Endodermal cell (in vitro differentiated cells): ENCODE results near the gene FAM193A. TPM values are rescaled to one million over a fixed set of nuclear protein-coding genes. Genes with fewer than 3 reads are reported as not detected.
"Not testable (repeated sequence)": the region's sequence is repeated elsewhere in the genome, so short reads cannot be mapped to it uniquely, and the experiment has no call there.

Experiments used
- DNase-seq: peaks from one replicate; pipeline ENCODE4 v3.0.0-alpha.2; 2017
- H3K27ac ChIP-seq: 2 replicates; pipeline ENCODE4 v1.5.1; 2013; ENCODE audit warnings: mild to moderate bottlenecking, low read depth, low read length, moderate library complexity
- H3K27me3 ChIP-seq: 2 replicates; pipeline ENCODE4 v1.6.1; 2013; ENCODE audit warnings: mild to moderate bottlenecking, low read length, moderate library complexity; ENCODE audit not compliant: insufficient read depth, control insufficient read depth, poor library complexity, severe bottlenecking
- H3K36me3 ChIP-seq: 2 replicates; pipeline ENCODE4 v1.7.0; 2013; ENCODE audit warnings: mild to moderate bottlenecking, low read length, moderate library complexity; ENCODE audit not compliant: control insufficient read depth, insufficient read depth
- H3K4me1 ChIP-seq: one replicate; pipeline ENCODE4 v1.7.0; 2013; ENCODE audit warnings: low read length; ENCODE audit not compliant: control insufficient read depth, insufficient read depth
- H3K4me3 ChIP-seq: 2 replicates; pipeline ENCODE4 v1.5.1; 2013; ENCODE audit warnings: mild to moderate bottlenecking, low read length, moderate library complexity
- H3K9ac ChIP-seq: 2 replicates; pipeline ENCODE4 v1.6.1; 2013; ENCODE audit warnings: mild to moderate bottlenecking, low read length, moderate library complexity; ENCODE audit not compliant: poor library complexity, severe bottlenecking; ENCODE audit errors: extremely low read depth
- H3K9me3 ChIP-seq: 2 replicates; pipeline ENCODE4 v1.6.1; 2013; ENCODE audit warnings: mild to moderate bottlenecking, low read length, moderate library complexity; ENCODE audit not compliant: control insufficient read depth
- H3K27ac Mint-ChIP-seq: 2 replicates; pipeline ENCODE4 v1.8.0; 2020; ENCODE audit warnings: mixed read lengths
- H3K27me3 Mint-ChIP-seq: 2 replicates; pipeline ENCODE4 v1.8.0; 2021; ENCODE audit warnings: mild to moderate bottlenecking, mixed read lengths; ENCODE audit not compliant: insufficient read depth
- H3K36me3 Mint-ChIP-seq: 2 replicates; pipeline ENCODE4 v1.8.0; 2020; ENCODE audit warnings: low read depth, mixed read lengths
- H3K4me1 Mint-ChIP-seq: 2 replicates; pipeline ENCODE4 v1.8.0; 2020; ENCODE audit warnings: mixed read lengths
- H3K4me3 Mint-ChIP-seq: 2 replicates; pipeline ENCODE4 v1.8.0; 2020; ENCODE audit warnings: mild to moderate bottlenecking, moderate library complexity, mixed read lengths
- H3K9me3 Mint-ChIP-seq: 2 replicates; pipeline ENCODE4 v1.8.0; 2020; ENCODE audit warnings: mild to moderate bottlenecking, mixed read lengths
- CTCF ChIP-seq: fragments of 200-600 bp; sonication (generic); conservative IDR thresholded peaks from 2 replicates; pipeline ENCODE4 v1.5.0; 2021; ENCODE audit warnings: antibody characterized with exemption, mild to moderate bottlenecking
- WGBS, 2 experiments: methylation state at CpG; one replicate each; pipeline versions ENCODE4 v1.1.5 to v1.1.7; 2013; ENCODE audit warnings: missing lambda C conversion rate in 2 of 2, mixed read lengths in 1 of 2; ENCODE audit not compliant: insufficient coverage in 1 of 2, insufficient read length in 1 of 2; 5-methylcytosine and 5-hydroxymethylcytosine counted together
- total RNA-seq, 2 donors: library from RNA; stranded (reverse); fragmentation: NEBNext Ultra II Directional in 1 of 2; extraction: Animal tissue kit (Norgen Biotek cat#: 25700) in 1 of 2; gene quantifications; 2 replicates in 1 of 2; 3 replicates in 1 of 2; pipeline ENCODE4 v1.2.1, GENCODE V29; 2021

The FAM193A gene
- total RNA-seq, 2 donors from 2014 or later: 32.1 to 39.0 TPM

GRCh38 chr4:2771264-2771663 is 234.8 kb downstream of the FAM193A start:
- DNase-seq: no peak
- no peaks in the 10 kb centered on the region for H3K36me3 Mint-ChIP-seq
- Histone ChIP-seq H3K4me3 (no peak overlapping the region), H3K27me3 (no peaks in the 10 kb centered on the region), H3K27ac (no peak overlapping the region), H3K36me3 (no peaks in the 10 kb centered on the region), H3K9me3 (peaks cover 9% of the 10 kb centered on the region), H3K9ac (no peak overlapping the region), H3K4me1 (no peaks in the 10 kb centered on the region)
- WGBS, 2 experiments: 83 to 94% methylated on average over 2 to 3 of the region's 3 CpGs
- no peak overlapping the region for H3K4me3 Mint-ChIP-seq
- no peaks in the 10 kb centered on the region for H3K4me1 Mint-ChIP-seq
- no peak for TF ChIP-seq CTCF
- no peak overlapping the region for H3K27ac Mint-ChIP-seq
- H3K27me3 Mint-ChIP-seq: peaks cover 2% of the 10 kb centered on the region
- H3K9me3 Mint-ChIP-seq: peaks cover 4% of the 10 kb centered on the region

DNA sequence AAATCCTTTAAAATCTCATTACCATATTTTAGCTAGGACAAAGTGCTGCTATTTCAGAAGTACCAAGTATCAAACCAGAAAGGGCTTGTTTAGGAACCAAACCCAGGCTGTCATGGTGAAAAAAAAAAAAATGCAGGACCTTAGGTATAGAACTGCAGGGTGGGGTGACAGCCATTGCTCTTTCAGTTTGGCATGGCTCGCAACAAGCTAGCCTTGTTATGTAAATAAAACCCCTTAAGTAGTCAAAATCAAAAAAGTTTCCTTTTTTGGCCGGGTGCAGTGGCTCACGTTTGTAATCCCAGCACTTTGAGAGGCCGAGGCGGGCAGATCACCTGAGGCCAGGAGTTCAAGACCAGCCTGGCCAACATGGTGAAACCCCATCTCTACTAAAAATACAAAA is 244.2 kb downstream of the FAM193A start:
- WGBS, 2 experiments: 80 to 86% methylated on average over 1 to 5 of the region's 5 CpGs

GRCh38 chr4:2781911-2782310 is 245.5 kb downstream of the FAM193A start:
- H3K27ac Mint-ChIP-seq: no peak overlapping the region
- Histone ChIP-seq H3K4me3 (no peak overlapping the region), H3K27me3 (no peaks in the 10 kb centered on the region), H3K27ac (no peak overlapping the region), H3K4me1 (peaks cover 7% of the 10 kb centered on the region), H3K9me3 (no peaks in the 10 kb centered on the region), H3K36me3 (no peaks in the 10 kb centered on the region), H3K9ac (no peak overlapping the region)
- TF ChIP-seq CTCF: no peak
- 89 to 92% methylated on average over 3 to 10 of the region's 10 CpGs for WGBS, 2 experiments
- no peak overlapping the region for H3K4me3 Mint-ChIP-seq
- H3K9me3 Mint-ChIP-seq: no peaks in the 10 kb centered on the region
- no peaks in the 10 kb centered on the region for H3K36me3 Mint-ChIP-seq
- no peak for DNase-seq
- H3K4me1 Mint-ChIP-seq: peaks cover 31% of the 10 kb centered on the region
- H3K27me3 Mint-ChIP-seq: no peaks in the 10 kb centered on the region

More for the DNA sequence above, 244.2 kb downstream of the FAM193A start:
- not testable (repeated sequence) for H3K4me1 ChIP-seq, H3K4me3 ChIP-seq, H3K27ac Mint-ChIP-seq, H3K27ac ChIP-seq, H3K27me3 ChIP-seq, H3K9ac ChIP-seq, H3K36me3 Mint-ChIP-seq, H3K27me3 Mint-ChIP-seq, H3K9me3 ChIP-seq, H3K4me3 Mint-ChIP-seq, H3K9me3 Mint-ChIP-seq, DNase-seq, H3K36me3 ChIP-seq
- peaks cover 31% of the 10 kb centered on the region for H3K4me1 Mint-ChIP-seq

Other genes with a start within 250 kb of the FAM193A start
- 1 to 10 TPM in 1 of 2 donors, under 1 TPM in 1; 0.73 to 1.6 TPM for gene ZFYVE28, start 118.0 kb upstream of the FAM193A start, total RNA-seq
- not detected for gene CFAP99, start 117.7 kb upstream of the FAM193A start, total RNA-seq
- gene RNF4, start 67.5 kb upstream of the FAM193A start, total RNA-seq: 10 to 100 TPM; 73.2 to 93.6 TPM
- gene TNIP2, start 219.7 kb downstream of the FAM193A start, total RNA-seq: 10 to 100 TPM; 33.1 to 36.5 TPM